ENCODE measurements around the gene DGLUCY.

DGLUCY gene

DNA sequence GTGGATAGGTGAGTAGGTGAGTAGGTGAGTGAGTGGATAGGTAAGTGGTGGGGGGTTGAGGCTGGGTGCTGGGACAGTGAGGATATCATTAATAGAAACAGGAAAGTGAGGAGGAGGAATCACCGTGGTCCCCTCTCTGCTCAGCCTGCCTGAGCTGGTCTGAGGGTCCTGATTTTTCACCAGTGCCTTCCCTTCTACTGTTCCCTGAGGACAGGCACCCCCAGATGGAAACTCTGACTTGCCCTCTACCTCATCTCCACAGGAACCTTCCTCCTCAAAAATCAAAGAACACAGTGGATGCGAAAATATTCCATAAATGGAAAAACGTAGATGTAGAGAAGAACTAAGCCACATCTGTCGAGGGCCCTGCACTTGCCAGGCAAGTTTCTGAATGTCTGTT lies 128.8 kb downstream of the DGLUCY start:
- TF ChIP-seq, protein P1, sequence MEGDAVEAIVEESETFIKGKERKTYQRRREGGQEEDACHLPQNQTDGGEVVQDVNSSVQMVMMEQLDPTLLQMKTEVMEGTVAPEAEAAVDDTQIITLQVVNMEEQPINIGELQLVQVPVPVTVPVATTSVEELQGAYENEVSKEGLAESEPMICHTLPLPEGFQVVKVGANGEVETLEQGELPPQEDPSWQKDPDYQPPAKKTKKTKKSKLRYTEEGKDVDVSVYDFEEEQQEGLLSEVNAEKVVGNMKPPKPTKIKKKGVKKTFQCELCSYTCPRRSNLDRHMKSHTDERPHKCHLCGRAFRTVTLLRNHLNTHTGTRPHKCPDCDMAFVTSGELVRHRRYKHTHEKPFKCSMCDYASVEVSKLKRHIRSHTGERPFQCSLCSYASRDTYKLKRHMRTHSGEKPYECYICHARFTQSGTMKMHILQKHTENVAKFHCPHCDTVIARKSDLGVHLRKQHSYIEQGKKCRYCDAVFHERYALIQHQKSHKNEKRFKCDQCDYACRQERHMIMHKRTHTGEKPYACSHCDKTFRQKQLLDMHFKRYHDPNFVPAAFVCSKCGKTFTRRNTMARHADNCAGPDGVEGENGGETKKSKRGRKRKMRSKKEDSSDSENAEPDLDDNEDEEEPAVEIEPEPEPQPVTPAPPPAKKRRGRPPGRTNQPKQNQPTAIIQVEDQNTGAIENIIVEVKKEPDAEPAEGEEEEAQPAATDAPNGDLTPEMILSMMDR (IDR thresholded peaks at IDR 0.05) = no peak

DNA sequence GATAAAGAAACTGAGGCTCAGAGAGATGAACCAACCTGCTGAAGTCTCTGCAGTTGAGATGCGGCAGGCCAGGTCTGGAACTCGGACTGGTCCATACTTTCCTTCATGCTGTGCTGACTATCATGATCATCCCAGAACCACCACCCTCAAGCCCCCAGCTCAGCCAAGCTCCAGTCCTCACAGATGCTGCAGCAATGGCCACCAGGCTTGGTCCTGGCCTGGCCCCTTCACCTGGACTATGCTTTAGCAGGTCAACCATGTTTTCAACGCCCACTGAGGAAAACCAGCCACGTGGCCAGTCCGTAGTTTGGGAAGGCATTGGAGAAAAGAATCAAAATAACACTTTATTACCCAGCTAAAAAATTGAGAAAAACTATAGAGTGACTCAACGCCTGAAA lies 129.2 kb downstream of the DGLUCY start:
- TF ChIP-seq, protein P1 (IDR thresholded peaks at IDR 0.05) = no peak

DNA sequence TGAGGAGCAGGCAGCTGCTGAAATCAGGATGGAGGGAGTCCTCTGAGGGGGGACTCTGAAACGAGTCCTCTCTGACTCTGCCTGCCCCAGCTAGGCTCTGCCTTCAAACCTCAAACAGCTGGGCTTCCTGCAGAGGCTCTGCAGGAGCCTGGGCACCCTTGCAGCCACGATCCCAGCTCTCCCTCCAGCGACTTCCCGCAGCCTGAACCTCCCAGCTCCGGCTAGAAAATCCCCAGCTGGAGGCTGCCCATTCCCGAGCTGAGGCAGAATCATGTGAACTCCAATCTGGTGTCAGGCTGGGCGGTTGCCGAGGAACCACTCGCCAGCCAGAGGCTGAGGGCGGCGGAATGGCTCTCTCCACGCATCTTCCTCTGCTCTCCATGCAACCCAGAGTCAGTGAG lies 130.6 kb downstream of the DGLUCY start, which contains the start of gene GPR68:
Gene GPR68 (minus strand): TSS at position 204 of the 401 bp plus-strand sequence. CDS start 9,654 bp downstream, outside the sequence.
- TF ChIP-seq, protein P1 (IDR thresholded peaks at IDR 0.05) = no peak

DNA sequence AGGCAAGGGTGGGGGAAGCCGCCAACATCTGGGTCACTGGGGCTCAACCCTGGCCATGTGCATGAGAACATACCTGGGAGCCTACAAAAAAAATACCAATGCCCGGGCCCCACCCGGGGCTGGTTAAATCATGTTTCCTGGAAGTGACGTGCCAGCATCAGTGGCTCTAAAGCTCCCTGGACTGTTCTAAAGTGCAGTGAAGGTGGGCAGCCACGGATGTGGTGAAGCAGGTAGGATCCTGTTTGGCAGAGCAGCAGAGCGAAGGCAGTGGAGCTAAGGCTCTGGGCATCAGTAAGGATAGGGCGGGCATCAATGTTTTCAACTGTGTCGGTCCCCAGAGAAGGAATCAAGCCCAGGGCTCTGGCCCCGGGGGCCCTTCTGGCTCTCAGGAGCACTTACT lies 131.2 kb downstream of the DGLUCY start:
- TF ChIP-seq, protein P1 (IDR thresholded peaks at IDR 0.05) = no peak

DNA sequence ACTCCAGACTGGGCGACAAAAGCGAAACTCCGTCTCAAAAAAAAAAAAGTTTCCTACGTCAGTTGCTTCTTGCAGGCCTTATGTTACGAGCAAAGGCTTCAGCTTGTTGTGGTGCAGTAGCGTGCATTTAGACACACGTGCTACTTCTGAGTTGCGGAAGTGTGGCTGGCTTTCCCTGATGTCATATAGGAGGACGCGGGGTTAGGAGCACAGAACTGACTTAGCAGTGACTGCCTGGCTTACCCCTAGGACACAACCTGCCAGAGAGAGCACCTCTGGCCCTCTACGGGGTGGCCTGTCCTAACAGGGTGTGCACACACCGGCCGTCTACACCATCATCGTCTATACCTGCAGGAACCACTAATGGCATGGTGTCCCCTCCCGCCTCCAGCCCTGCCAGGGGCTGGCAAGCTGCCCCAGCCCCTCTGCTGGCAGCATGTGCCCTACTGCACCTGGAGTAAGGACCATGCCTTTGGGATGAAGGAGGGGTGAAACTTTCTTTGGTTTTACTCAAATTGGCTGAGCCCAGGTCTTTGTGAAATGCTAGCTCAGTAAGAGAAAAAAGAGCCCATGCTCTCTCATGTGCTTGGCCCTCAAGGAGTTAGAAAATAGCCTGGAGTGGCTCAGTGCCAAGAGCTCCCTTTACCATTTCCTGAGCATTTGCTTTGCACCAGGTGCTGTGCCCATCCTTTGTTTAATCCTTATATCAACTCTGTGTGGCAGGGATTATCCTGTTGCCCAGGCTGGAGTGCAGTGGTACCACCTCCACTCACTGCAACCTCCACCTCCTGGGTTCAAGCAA lies 132.4 kb downstream of the DGLUCY start:
- TF ChIP-seq, protein P1 (IDR thresholded peaks at IDR 0.05) = no peak

DNA sequence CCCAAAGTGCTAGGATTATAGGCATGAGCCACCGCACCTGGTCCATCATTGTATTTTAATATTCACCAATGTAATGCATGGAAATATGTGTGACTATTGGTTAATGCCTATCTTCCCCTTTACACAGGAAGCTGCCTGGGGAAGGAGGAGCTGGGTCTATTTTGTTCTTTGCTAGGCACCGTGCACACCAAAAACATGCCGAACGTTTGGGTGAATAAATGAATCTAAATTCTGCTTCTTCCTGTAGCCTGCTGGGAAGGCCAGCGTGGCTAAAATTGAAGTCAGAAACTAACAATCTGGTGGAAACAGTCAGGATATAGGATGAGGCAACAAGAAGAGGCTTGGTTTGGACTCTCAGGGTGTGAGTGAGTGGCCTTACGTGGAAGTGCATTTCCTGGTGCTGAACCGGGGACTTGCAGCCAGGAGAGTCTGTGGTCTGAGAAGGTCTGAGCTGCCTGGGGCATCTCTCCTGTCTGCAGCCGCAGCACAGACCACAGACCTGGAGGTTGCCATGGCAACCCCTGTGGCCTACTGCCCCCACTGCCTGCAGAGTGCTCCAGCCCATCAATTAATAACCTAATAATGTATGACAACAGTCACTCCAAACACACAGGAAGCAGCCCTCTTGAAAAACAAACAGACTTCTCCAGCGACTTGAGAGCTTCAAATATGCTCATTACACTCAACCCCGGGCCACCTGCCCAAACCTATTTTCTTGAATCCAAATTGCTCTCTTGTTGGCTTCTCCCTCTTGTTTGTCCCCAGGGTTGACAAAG lies 136.2 kb downstream of the DGLUCY start:
- TF ChIP-seq, protein P1 (IDR thresholded peaks at IDR 0.05) = no peak

DNA sequence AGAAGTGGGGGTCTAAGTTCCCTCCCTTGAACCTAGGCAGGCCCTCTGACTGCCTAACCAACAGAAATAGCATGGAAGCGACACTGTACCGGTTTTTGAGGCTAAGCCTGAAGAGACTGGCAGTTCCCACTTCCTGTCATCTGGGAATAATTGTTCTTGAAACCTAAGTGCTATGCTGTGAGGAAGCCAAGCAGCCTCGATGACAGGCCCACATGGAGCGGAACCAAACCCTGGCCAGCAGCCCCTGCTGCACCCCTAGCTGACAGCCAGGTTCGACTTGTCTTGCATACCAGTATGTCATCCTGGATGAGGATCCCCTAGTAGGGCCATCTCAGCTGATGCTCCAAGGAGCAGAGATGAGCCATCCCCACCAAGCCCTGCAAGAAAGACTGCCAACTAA lies 137.0 kb downstream of the DGLUCY start:
- TF ChIP-seq, protein P1 (IDR thresholded peaks at IDR 0.05) = no peak

All from LNCAP (cell line).